ENCODE measurements around the gene ROGDI.

DNA sequence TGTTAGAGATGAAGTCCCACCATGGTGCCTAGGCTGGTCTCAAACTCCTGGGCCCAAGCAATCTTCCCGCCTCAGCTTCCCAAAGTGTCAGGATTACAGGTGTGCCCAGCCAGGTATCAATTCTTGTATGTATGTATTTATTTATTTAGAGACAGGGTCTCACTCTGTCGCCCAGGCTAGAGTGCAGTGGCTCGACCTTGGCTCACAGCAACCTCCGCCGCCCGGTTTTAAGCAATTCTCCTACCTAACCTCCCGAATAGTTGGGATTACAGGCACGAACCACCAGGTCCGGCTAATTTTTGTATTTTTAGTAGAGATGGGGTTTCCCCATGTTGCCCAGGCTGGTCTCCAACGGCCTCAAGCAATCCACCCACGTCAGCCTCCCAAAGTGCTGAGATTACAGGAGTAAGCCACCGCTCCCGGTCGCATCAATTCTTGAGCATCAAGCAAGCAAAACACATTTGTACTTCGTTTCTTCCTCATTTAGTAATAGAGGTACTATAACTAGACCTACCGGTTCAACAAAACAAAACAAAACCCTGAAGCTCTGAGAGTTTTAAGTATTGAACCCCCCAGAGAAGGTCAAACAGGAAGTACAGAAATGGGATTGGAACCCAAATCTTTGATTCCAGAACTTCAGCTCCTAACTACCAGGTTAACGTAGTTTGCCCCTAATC is 34.4 kb downstream of the ROGDI start:
- TF ChIP-seq ELF4 (IDR thresholded peaks at IDR 0.05) (no peak), BHLHE40 (IDR thresholded peaks at IDR 0.05; ENCODE audit: borderline replicate concordance) (no peak)
